Measurements from ENCODE around the gene BLCAP. TPM values are rescaled to one million over a fixed set of nuclear protein-coding genes. Genes with fewer than 3 reads are reported as not detected.

The BLCAP gene
- total RNA-seq, 1 donor, result 39.1 TPM

GRCh38 chr20:37562695-37563480, 35.2 kb upstream of the BLCAP start:
- Histone ChIP-seq H3K27ac (ENCODE audit: low read depth, low read length) (no peak overlapping the region), H4K20me1 (ENCODE audit: insufficient read depth, low read length) (no peaks in the 10 kb centered on the region), H3K79me2 (ENCODE audit: insufficient read depth, low read length) (no peaks in the 10 kb centered on the region), H3K27me3 (ENCODE audit: insufficient read depth, low read length) (peaks cover 43% of the 10 kb centered on the region), H3K9me3 (ENCODE audit: low read depth, low read length) (no peaks in the 10 kb centered on the region), H3K36me3 (ENCODE audit: insufficient read depth, low read length) (no peaks in the 10 kb centered on the region), H3K4me3 (ENCODE audit: insufficient read depth, low read length) (no peak overlapping the region), H2AFZ (ENCODE audit: low read length) (no peak overlapping the region), H3K4me2 (ENCODE audit: insufficient read depth, low read length) (no peak overlapping the region), H3K4me1 (ENCODE audit: insufficient read depth, low read length) (no peaks in the 10 kb centered on the region)
- DNase-seq (ENCODE audit: insufficient read length, low spot score, missing footprints), result no peak
- no peak for TF ChIP-seq CTCF (IDR thresholded peaks at IDR 0.05; ENCODE audit: extremely low read depth, low read depth, low read length)

- H3K36me3 ChIP-seq (ENCODE audit: insufficient read depth, low read length), result no peaks in the 10 kb centered on the region
- no peaks in the 10 kb centered on the region for H3K9me3 ChIP-seq (ENCODE audit: low read depth, low read length)
- no peak overlapping the region for H2AFZ ChIP-seq (ENCODE audit: low read length)
- peaks cover 29% of the 10 kb centered on the region for H3K27me3 ChIP-seq (ENCODE audit: insufficient read depth, low read length)
- no peak overlapping the region for H3K27ac ChIP-seq (ENCODE audit: low read depth, low read length)
- H4K20me1 ChIP-seq (ENCODE audit: insufficient read depth, low read length), result no peaks in the 10 kb centered on the region
- H3K4me1 ChIP-seq (ENCODE audit: insufficient read depth, low read length), result no peaks in the 10 kb centered on the region
- H3K4me3 ChIP-seq (ENCODE audit: insufficient read depth, low read length), result no peak overlapping the region
- H3K79me2 ChIP-seq (ENCODE audit: insufficient read depth, low read length), result no peaks in the 10 kb centered on the region
- no peak for TF ChIP-seq CTCF (IDR thresholded peaks at IDR 0.05; ENCODE audit: extremely low read depth, low read depth, low read length)
- DNase-seq (ENCODE audit: insufficient read length, low spot score, missing footprints), result no peak
- H3K4me2 ChIP-seq (ENCODE audit: insufficient read depth, low read length), result no peak overlapping the region
These were observed 33.0 kb upstream of the BLCAP start for GRCh38 chr20:37560629-37561028.

GRCh38 chr20:37559312-37560027, 31.8 kb upstream of the BLCAP start:
- no peak for DNase-seq (ENCODE audit: insufficient read length, low spot score, missing footprints)
- Histone ChIP-seq H3K36me3 (ENCODE audit: insufficient read depth, low read length) (no peaks in the 10 kb centered on the region), H4K20me1 (ENCODE audit: insufficient read depth, low read length) (no peaks in the 10 kb centered on the region), H3K4me1 (ENCODE audit: insufficient read depth, low read length) (no peaks in the 10 kb centered on the region), H3K4me3 (ENCODE audit: insufficient read depth, low read length) (no peak overlapping the region), H3K79me2 (ENCODE audit: insufficient read depth, low read length) (no peaks in the 10 kb centered on the region), H3K27me3 (ENCODE audit: insufficient read depth, low read length) (peaks cover 29% of the 10 kb centered on the region), H2AFZ (ENCODE audit: low read length) (no peak overlapping the region), H3K4me2 (ENCODE audit: insufficient read depth, low read length) (no peak overlapping the region), H3K9me3 (ENCODE audit: low read depth, low read length) (no peaks in the 10 kb centered on the region), H3K27ac (ENCODE audit: low read depth, low read length) (no peak overlapping the region)
- no peak for TF ChIP-seq CTCF (IDR thresholded peaks at IDR 0.05; ENCODE audit: extremely low read depth, low read depth, low read length)

- Histone ChIP-seq H3K27ac (ENCODE audit: low read depth, low read length) (no peak overlapping the region), H2AFZ (ENCODE audit: low read length) (no peak overlapping the region), H4K20me1 (ENCODE audit: insufficient read depth, low read length) (no peaks in the 10 kb centered on the region), H3K4me3 (ENCODE audit: insufficient read depth, low read length) (no peak overlapping the region), H3K79me2 (ENCODE audit: insufficient read depth, low read length) (no peaks in the 10 kb centered on the region), H3K27me3 (ENCODE audit: insufficient read depth, low read length) (peaks cover 32% of the 10 kb centered on the region), H3K9me3 (ENCODE audit: low read depth, low read length) (no peaks in the 10 kb centered on the region), H3K4me1 (ENCODE audit: insufficient read depth, low read length) (no peaks in the 10 kb centered on the region), H3K4me2 (ENCODE audit: insufficient read depth, low read length) (no peak overlapping the region), H3K36me3 (ENCODE audit: insufficient read depth, low read length) (no peaks in the 10 kb centered on the region)
- no peak for TF ChIP-seq CTCF (IDR thresholded peaks at IDR 0.05; ENCODE audit: extremely low read depth, low read depth, low read length)
- DNase-seq (ENCODE audit: insufficient read length, low spot score, missing footprints), result no peak
These were observed 31.1 kb upstream of the BLCAP start for GRCh38 chr20:37558779-37559178.

Measured in osteoblast (primary cell).